HUES6 (cell line): ENCODE measurements around the gene MRM2.

Source experiments
- H3K27ac ChIP-seq: 2 replicates; pipeline ENCODE4 v1.7.0; 2013; ENCODE audit warnings: low read depth, mild to moderate bottlenecking, low read length, inconsistent platforms
- H3K27me3 ChIP-seq: 2 replicates; pipeline ENCODE4 v1.6.1; 2013; ENCODE audit warnings: low read length; ENCODE audit not compliant: control insufficient read depth, insufficient read depth
- H3K36me3 ChIP-seq: 2 replicates; pipeline ENCODE4 v1.6.1; 2013; ENCODE audit warnings: low read length; ENCODE audit not compliant: control insufficient read depth, insufficient read depth
- H3K4me1 ChIP-seq: 2 replicates; pipeline ENCODE4 v1.6.1; 2013; ENCODE audit warnings: low read length; ENCODE audit not compliant: control insufficient read depth, insufficient read depth
- H3K4me3 ChIP-seq: 2 replicates; pipeline ENCODE4 v1.5.1; 2013; ENCODE audit warnings: low read depth, low read length
- H3K9ac ChIP-seq: one replicate; pipeline ENCODE4 v1.6.1; 2013; ENCODE audit warnings: mild to moderate bottlenecking, low read length
- H3K9me3 ChIP-seq: 2 replicates; pipeline ENCODE4 v1.6.1; 2013; ENCODE audit warnings: low read depth, low read length; ENCODE audit not compliant: control insufficient read depth, insufficient read depth

MRM2 gene

DNA sequence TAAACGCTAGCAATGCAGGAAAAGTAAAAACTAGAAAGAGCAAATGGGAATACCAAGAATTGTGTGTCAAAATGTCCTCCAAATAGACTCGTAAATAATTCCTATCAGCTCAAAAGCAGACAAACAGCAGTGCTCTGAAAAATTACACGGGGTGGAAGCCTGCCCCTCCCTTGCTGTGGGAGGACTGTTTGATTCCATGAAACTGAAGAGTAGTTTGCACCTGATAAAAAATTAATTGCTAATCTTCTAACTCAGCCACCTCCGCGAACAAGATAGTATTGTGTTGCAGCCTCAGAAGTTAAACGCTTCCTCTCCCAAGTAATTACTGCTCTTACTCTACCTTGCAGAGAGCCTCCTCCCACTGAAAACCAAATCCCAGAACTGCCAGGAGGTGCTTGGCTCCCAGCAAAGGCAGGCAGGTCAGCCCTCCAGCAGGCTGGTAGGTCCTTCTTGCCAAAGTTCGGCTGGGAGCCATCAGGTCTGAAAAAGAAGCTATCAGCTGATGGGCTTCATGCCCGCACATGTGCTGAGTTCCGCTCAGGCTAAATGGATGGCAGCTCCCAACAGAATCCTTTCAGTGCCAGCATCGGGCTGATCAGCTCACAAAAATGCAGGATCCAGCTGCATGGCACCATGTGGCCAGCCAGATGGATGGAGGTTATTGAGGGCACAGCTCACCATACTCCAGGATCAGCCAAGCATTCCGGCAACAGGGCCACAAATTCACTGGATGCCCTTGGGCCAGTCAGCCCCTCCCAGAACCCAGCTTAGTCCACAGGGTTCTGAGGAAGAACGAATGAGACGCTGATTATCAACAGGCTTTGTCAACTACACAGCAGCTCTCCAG lies 46.4 kb downstream of the MRM2 start:
- Histone ChIP-seq H3K27ac (no peak overlapping the region), H3K4me1 (no peaks in the 10 kb centered on the region), H3K9ac (no peak overlapping the region), H3K9me3 (peaks cover 12% of the 10 kb centered on the region), H3K4me3 (no peak overlapping the region), H3K27me3 (no peaks in the 10 kb centered on the region), H3K36me3 (peaks cover 56% of the 10 kb centered on the region)

DNA sequence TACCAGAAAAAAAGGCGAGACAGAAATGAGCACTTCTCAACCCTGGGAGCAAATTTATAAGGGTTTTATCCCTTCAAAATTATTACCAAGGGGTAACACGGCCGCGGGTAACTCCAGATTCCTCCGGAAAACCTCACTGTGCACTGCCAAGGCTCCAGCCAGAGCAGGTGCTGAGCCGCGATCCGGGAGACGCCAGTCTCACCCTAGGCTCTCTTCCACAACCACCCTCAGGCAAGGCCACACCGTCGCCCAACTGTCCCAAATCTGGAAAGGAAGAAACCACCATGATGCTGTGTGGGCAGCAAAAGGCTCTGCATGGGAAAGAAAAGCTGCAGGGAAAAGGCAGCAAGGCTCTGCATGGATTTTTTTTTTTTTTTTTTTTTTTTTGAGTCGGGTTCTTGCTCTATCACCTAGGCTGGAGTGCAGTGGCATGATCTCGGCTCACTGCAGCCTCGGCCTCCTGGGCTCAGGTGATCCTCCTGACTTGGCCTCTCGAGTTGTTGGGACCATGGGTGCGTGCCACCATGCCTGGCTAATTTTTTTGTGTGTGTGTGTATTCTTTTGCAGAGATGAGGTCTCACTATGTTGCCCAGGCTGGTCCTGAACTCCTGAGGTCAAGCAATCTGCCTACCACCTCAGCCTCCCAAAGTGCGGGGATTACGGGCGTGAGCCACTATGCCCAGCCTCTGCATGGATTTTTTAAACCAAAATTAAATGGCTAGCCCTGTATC lies 48.3 kb downstream of the MRM2 start:
- no peak overlapping the region for H3K9ac ChIP-seq

DNA sequence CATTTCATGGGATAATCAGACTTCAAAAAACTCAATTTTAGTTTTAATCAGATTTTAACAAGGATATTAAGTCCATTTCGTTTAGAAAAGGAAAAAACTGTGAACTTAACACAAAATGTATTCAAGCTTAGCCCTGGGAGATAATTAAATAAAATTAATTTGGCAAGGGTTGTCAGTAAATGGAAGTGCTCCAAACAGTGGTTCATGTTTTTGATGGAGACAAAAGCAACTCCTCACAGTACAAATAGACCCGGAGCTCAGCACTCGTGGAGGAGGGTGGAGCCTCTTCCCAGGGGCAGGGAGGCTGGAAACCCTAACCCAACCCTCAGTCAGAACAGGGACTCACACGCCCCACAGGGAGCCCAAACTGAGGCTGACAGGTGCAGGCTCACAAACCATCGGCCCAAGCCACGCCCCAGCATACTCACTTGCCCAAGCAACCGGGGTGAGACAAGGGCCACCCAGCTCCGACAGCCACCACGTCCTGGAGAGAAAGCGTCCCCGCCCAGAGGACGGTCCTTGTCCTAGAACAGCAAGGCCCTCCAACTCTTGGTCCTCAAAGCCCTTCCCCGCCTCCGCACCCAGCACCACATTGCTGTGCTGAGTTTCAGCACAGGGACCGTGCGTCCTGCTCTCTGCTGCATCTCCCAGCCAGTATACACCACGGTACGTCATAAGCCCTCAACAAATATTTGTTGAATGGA lies 49.0 kb downstream of the MRM2 start:
- Histone ChIP-seq H3K27ac (no peak overlapping the region), H3K9ac (no peak overlapping the region), H3K27me3 (no peaks in the 10 kb centered on the region), H3K9me3 (peaks cover 26% of the 10 kb centered on the region), H3K4me3 (no peak overlapping the region), H3K36me3 (peaks cover 43% of the 10 kb centered on the region), H3K4me1 (no peaks in the 10 kb centered on the region)

More for the DNA sequence above, 48.3 kb downstream of the MRM2 start:
- Histone ChIP-seq H3K27ac (no peak overlapping the region), H3K36me3 (peaks cover 48% of the 10 kb centered on the region), H3K4me3 (no peak overlapping the region), H3K9me3 (peaks cover 22% of the 10 kb centered on the region), H3K4me1 (no peaks in the 10 kb centered on the region), H3K27me3 (no peaks in the 10 kb centered on the region)

DNA sequence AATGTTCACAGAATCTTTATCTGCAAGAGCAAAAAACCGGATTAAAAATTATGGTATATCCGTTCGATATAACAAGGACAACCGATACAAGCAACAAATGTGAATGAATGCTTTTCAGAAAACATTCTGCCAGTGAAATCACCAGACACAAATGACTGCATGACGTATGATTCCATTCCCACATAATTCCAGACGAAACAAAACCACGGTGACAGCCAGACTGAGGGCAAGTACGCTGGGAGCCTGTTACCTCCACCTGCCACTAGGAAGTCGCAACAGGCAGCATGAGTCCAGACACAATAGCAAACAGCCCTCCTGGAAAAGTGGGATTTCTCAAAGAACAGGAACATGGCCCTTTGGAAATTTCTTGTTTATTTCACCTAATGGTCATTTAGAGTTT lies 51.0 kb downstream of the MRM2 start:
- Histone ChIP-seq H3K9ac (no peak overlapping the region), H3K4me3 (no peak overlapping the region), H3K36me3 (peaks cover 32% of the 10 kb centered on the region), H3K27ac (no peak overlapping the region), H3K4me1 (no peaks in the 10 kb centered on the region), H3K9me3 (peaks cover 24% of the 10 kb centered on the region), H3K27me3 (no peaks in the 10 kb centered on the region)

DNA sequence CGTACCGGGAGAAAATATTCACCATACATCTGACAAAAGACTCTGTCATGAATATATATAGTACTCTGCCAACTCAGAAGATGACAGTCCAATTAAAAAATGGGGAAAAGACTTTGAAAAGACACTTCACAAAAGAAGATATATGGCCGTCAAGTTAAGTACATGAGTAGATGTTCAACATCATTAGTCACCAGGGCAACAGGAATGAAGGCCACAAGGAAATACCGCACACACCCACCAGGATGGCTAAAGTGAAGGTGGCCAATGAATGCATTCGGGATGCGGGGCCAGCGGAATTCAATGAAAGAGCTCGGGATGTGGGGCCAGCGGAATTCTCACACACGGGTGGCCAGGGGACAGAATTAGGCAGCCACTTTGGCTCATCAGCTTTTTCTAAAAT lies 51.5 kb downstream of the MRM2 start:
- no peak overlapping the region for H3K9ac ChIP-seq
- H3K9me3 ChIP-seq = peaks cover 19% of the 10 kb centered on the region
- H3K27me3 ChIP-seq = no peaks in the 10 kb centered on the region
- peaks cover 31% of the 10 kb centered on the region for H3K36me3 ChIP-seq
- no peak overlapping the region for H3K4me3 ChIP-seq
- H3K27ac ChIP-seq = no peak overlapping the region
- H3K4me1 ChIP-seq = no peaks in the 10 kb centered on the region

DNA sequence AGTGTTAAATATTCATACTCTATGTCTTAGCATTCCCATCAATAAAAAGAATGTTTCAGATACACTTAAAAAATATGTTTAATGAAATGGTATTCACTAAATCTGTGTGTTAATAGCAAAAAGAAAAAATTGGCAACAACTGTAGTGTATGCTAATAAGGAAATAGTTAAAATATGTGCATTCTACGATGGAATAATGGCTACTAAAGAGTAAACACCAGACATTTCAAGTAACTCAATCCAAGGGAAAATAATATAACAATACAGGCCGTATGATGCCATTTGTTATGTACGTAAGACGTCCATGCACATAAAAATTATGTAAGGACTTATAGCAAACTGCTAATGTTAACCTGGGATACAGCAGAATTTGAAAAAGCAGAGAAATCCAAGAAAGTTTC lies 55.8 kb downstream of the MRM2 start:
- peaks cover 21% of the 10 kb centered on the region for H3K36me3 ChIP-seq
- H3K9ac ChIP-seq = no peak overlapping the region
- no peaks in the 10 kb centered on the region for H3K4me1 ChIP-seq

DNA sequence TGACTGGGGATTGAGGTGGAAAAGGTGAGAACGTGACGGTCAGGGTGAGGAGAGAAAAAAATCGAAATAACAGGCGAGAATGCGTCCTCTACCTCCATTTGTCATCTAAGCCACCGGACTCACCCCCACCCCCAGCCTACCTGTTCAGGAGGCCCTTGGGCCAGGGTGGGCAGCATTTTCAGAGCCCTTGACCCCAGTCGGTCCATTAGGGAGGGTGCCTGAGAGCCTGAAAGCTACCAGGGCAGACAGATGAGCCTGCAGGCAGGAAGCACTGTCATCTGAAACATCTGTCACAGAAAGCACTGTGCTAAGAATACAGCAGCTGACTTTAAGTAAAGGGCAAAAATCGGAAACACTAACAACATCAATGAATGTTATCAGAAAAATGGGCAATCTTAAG lies 56.3 kb downstream of the MRM2 start:
- H3K4me1 ChIP-seq = no peaks in the 10 kb centered on the region
- no peak overlapping the region for H3K9ac ChIP-seq
- H3K27me3 ChIP-seq = no peaks in the 10 kb centered on the region
- H3K27ac ChIP-seq = no peak overlapping the region
- no peak overlapping the region for H3K4me3 ChIP-seq
- peaks cover 26% of the 10 kb centered on the region for H3K36me3 ChIP-seq
- peaks cover 14% of the 10 kb centered on the region for H3K9me3 ChIP-seq

More for the DNA sequence above, 55.8 kb downstream of the MRM2 start:
- no peak overlapping the region for H3K4me3 ChIP-seq
- H3K27ac ChIP-seq = no peak overlapping the region
- H3K9me3 ChIP-seq = peaks cover 14% of the 10 kb centered on the region
- H3K27me3 ChIP-seq = no peaks in the 10 kb centered on the region
